Prostate gland (tissue), 1 donor: ENCODE measurements around the gene TBC1D5.

Source experiments
- POLR2A ChIP-seq: fragments of 450-650 bp; IDR thresholded peaks from one replicate; pipeline ENCODE4 v1.6.1; 2016; ENCODE audit warnings: antibody characterized with exemption, mild to moderate bottlenecking
- POLR2AphosphoS5 ChIP-seq: sonication (generic); formaldehyde crosslinking; IDR thresholded peaks from one replicate; pipeline ENCODE4 v1.6.1; 2017; ENCODE audit warnings: antibody characterized with exemption

- TF ChIP-seq POLR2AphosphoS5: no peak
- no peak for TF ChIP-seq POLR2A
Observed at GRCh38 chr3:17423786-17424536, 318.5 kb downstream of the TBC1D5 start.
